ENCODE data around the gene ZFYVE27.

Gene ZFYVE27

DNA sequence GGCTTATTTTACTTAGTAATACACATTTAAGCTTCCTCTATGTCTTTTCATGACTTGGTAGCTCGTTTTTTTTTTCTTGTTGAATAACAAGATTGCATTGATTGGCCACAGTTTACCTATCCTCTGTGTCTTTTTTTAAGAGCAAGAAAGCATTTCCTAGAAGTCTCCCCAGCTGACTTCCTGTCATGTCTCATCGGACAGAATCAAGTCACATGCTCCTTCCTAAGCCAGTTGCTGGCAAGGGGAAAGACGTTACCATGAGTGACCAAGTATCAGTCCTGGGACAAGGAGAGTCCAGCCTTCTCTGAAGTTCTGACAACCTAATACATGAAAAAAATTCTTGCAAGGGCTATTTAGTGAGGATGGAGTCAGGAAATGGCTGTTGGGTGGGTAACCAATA is 59.7 kb downstream of the ZFYVE27 start:
- no peak for TF ChIP-seq ZNF274 (IDR thresholded peaks at IDR 0.05; ENCODE audit: low read depth, low read length)
- no peak overlapping the region for H3K4me3 ChIP-seq (ENCODE audit: low read length)

GRCh38 chr10:97798958-97799610 is 62.2 kb downstream of the ZFYVE27 start:
- H3K4me3 ChIP-seq (ENCODE audit: low read length): no peak overlapping the region
- TF ChIP-seq ZNF274 (IDR thresholded peaks at IDR 0.05; ENCODE audit: low read depth, low read length): no peak

- no peak for TF ChIP-seq ZNF274 (IDR thresholded peaks at IDR 0.05; ENCODE audit: low read depth, low read length)
- no peak overlapping the region for H3K4me3 ChIP-seq (ENCODE audit: low read length)
Observed at GRCh38 chr10:97800474-97800873, 63.5 kb downstream of the ZFYVE27 start.

DNA sequence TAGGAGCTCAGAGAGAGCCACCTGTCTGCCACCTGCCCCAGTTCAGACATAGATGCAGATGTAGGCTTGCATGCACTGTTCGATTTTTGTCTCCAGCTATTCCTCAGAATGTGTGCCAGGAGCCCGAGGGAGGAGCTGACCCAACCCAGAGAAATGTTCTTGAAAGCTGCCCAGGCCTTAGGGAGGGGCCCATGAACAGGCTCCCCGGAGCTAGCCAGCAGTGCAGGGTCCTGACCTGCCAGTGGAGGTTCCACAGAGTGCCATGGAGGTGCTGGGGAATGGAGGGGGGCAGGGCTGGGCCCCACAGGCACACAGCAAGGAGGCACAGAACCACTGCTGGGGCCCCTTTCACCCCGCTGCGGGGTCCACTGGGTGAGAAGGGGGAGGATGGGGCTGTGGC is 64.5 kb downstream of the ZFYVE27 start:
- H3K4me3 ChIP-seq (ENCODE audit: low read length): no peak overlapping the region
- no peak for TF ChIP-seq ZNF274 (IDR thresholded peaks at IDR 0.05; ENCODE audit: low read depth, low read length)

GRCh38 chr10:97805096-97805884 is 68.4 kb downstream of the ZFYVE27 start:
- no peak for TF ChIP-seq ZNF274 (IDR thresholded peaks at IDR 0.05; ENCODE audit: low read depth, low read length)

DNA sequence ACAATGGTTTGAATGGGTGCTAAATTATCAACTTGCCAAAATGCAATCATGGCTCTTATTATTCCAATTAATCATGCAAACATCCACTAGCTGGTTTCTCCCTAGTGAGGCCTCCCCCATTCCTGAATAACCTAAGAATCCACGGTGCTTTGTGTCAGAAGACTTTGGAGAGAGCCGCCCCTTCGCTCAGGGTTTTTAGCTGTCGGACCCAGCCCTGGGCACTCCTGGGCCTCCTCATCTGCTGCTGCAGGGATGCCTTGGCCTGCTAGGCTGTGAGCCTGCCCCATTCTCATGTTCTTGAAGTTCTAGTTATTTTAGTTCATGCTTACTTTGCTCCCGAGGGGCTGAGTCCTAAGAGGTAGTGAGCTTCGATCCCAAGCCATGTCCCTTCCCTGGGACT is 69.0 kb downstream of the ZFYVE27 start:
- H3K4me3 ChIP-seq (ENCODE audit: low read length): no peak overlapping the region
- no peak for TF ChIP-seq ZNF274 (IDR thresholded peaks at IDR 0.05; ENCODE audit: low read depth, low read length)

More at GRCh38 chr10:97805096-97805884, 68.4 kb downstream of the ZFYVE27 start:
- no peak overlapping the region for H3K4me3 ChIP-seq (ENCODE audit: low read length)

DNA sequence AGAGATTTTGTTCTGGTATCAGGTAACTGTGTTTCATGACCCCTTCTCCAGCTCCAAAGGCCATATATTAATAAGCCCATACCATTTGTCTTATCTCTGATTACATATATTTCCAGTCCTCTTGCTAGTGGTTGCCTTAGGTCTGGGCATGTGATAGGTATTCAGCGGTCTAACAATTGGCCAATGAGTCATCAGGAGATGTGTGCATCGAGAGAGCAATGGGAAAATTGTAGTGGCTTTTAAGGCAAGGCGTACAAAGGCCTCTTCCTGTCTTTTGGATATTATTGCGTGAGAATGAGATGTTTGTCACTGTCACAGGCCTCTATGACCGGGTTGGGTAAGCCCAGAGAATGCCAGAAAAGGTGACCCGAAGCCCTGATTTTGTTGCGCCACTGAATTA is 73.5 kb downstream of the ZFYVE27 start:
- TF ChIP-seq ZNF274 (IDR thresholded peaks at IDR 0.05; ENCODE audit: low read depth, low read length): no peak
- no peak overlapping the region for H3K4me3 ChIP-seq (ENCODE audit: low read length)
